ENCODE results near the gene CHRNE.
A peak's percentile ranks its signal among the peaks of the same experiment; 100 is the strongest.
"Not testable (repeated sequence)": the region's sequence is repeated elsewhere in the genome, so short reads cannot be mapped to it uniquely, and the experiment has no call there.

Gene CHRNE

GRCh38 chr17:4881761-4882555 lies 20.9 kb downstream of the CHRNE start:
- peak; percentile 24 for DNase-seq

DNA sequence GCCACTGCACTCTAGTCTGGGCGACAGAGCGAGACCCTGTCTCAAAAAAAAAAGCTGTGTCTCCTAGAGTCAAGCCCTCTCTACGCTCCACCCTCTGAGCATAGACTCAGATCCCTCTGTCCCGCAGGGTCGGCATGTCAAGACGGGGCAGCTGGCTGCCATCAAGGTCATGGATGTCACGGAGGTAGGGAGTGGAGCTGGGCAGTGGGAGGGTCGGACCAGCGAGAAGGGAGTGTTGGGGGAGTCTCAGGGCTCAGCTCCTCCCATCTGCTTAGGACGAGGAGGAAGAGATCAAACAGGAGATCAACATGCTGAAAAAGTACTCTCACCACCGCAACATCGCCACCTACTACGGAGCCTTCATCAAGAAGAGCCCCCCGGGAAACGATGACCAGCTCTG lies 22.0 kb downstream of the CHRNE start:
- no peak for DNase-seq

DNA sequence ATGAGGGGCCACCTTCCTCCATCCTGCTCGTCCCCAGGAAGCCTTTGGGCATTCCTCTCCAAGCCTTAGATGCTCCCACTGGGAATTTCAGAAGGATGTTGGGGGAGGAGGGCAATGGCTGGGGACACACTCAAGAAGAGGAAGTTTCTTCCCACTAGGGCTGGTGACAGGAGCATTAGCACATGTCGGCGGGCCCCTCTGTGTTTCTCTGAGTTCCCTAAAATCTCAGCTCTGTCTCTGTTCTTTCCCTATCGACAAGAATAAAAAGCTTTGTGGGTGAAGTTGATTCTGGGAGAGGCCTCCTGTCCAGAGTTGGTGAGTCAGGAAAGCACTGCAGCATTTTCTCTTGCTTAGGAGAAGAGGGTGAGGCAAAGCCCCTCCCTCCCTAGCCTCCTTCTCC lies 23.3 kb downstream of the CHRNE start:
- DNase-seq, result no peak

DNA sequence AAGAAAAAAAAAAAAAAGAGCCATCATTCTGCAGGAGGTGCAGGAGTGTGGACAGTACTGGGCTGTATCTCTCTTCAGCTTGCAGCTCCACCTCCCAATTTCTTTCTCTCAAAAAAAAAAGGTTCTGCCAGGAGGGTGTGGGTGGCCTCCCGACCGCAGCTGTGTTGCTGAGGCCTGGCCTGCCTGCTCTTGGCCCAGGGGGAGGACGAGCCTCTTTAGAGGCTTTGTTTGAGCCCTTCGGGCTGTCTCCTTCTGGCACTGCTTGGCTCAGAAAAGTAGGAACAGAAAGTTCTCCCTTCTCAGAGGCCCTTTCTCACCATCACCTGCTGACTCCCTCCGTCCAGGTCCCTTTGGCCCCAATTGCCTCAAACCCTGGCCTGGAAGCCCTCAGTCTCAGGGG lies 25.8 kb downstream of the CHRNE start:
- no peak for DNase-seq

GRCh38 chr17:4872786-4873185 lies 30.1 kb downstream of the CHRNE start:
- DNase-seq, result no peak

DNA sequence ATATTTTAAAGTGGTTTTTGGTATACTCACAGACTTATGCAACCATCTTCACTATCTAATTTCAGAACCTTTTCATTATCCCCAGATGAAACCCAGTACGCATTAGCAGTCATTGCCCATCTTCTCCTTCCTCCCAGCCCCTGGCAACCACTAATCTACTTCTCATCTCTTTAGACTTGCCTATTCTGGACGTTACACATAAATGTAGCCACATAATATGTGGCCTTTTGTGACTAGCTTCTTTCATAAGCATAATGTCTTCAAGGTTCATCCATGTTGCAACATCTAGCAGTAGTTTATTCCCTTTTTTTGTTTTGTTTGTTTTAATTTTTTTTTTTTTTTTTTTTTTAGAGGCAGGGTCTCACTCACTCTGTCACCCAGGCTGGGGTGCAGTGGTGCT lies 32.0 kb downstream of the CHRNE start:
- DNase-seq, result no peak

GRCh38 chr17:4869058-4869998 lies 33.6 kb downstream of the CHRNE start:
- DNase-seq, result not testable (repeated sequence)

DNA sequence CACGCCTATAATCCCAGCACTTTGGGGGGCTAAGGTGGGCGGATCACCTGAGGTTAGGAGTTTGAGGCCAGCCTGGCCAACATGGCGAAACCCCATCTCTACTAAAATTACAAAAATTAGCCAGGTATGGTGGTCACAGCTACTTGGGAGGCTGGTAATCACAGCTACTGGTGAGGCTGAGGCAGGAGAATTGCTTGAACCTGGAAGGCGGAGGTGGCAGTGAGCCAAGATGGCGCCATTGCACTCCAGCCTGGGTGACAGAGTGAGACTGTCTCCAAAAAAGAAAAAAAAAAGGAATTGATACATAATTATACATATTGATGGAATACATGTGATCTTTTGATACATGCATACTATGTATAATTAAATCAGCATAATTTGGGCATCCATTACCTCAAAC lies 35.4 kb downstream of the CHRNE start:
- not testable (repeated sequence) for DNase-seq

DNA sequence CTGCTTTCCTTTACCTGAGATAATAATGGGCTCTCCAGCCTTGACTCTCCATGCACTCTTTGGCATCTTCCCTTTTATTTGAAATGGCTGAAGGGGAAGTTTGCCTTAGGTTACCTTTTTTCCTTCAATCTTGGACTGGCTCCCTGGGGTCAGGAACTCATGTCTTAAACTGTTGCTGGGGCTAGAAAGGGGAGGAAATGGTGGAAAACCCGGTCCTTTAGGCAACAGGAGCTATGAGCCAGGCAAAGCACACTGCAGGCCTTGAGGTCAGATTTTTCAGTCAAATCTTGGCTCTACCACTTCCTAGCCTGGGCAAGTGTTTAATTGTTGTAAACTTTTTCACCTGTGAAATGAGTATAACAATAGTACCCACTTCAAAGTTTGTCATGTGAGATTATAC lies 39.6 kb downstream of the CHRNE start:
- no peak for DNase-seq

DNA sequence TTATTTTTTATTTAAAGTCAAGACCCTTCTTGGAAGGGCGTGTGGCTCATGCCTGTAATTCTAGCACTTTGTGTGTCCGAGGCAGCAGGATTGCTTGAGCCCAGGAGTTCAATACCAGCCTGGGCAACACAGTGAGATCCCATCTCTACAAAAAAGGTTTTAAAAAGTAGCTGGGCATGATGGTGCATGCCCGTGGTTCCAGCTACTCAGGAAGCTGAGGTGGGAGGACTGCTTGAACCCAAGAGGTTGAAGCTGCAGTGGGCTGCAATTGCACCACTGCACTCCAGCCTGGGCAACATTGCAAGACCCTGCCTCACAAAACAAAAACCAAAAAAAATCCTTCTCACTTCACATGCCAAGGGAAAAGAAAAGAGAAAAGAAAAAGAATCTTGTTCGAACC lies 40.2 kb downstream of the CHRNE start:
- no peak for DNase-seq

DNA sequence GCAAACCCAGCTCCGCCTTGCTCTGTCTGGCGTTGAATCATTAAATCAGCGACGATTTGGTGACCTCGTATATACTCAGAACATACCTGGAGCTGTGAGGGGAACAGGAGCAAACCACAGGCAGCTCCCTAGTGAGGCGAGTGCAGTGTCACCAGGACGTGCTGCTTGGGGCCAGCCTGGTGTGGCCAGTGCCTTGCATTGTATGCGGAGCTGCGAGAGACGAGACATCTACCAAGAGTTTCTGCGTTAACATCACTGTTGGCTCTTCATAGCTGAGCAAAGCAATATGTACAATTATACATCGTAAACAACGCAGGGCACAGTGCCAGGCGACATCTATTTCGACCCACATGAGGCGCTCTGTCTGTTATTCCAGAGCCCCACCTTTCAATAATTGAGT lies 41.8 kb downstream of the CHRNE start:
- no peak for DNase-seq

DNA sequence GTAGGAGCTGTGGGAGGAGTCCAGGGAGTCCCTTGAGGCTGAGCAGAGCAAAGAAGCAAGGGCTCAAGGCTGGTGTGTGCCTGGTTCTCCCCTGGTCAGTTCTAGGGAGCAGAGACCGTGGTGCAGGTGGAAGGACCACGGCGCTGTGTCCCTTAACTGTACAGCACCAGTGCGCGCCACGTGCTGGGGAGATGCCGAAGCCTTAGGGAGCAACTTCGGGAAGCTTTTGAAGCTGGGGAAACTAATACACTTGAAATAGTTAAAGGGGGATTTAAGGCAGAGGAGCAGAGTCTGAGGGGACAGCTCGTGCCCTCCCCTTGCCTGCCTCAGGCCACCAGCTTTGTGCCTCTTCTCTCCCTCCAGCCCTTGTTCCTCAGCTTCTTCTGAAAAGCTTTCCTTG lies 42.2 kb downstream of the CHRNE start:
- DNase-seq, result no peak

GRCh38 chr17:4859816-4860625 lies 42.9 kb downstream of the CHRNE start:
- no peak for DNase-seq

GRCh38 chr17:4858882-4859260 lies 44.0 kb downstream of the CHRNE start:
- peak; percentile 22 for DNase-seq

GRCh38 chr17:4858068-4858881 lies 44.6 kb downstream of the CHRNE start:
- no peak for DNase-seq

- not testable (repeated sequence) for DNase-seq
These were observed 45.6 kb downstream of the CHRNE start for GRCh38 chr17:4857347-4857746.

- no peak for DNase-seq
These were observed 46.0 kb downstream of the CHRNE start for GRCh38 chr17:4856937-4857314.

DNA sequence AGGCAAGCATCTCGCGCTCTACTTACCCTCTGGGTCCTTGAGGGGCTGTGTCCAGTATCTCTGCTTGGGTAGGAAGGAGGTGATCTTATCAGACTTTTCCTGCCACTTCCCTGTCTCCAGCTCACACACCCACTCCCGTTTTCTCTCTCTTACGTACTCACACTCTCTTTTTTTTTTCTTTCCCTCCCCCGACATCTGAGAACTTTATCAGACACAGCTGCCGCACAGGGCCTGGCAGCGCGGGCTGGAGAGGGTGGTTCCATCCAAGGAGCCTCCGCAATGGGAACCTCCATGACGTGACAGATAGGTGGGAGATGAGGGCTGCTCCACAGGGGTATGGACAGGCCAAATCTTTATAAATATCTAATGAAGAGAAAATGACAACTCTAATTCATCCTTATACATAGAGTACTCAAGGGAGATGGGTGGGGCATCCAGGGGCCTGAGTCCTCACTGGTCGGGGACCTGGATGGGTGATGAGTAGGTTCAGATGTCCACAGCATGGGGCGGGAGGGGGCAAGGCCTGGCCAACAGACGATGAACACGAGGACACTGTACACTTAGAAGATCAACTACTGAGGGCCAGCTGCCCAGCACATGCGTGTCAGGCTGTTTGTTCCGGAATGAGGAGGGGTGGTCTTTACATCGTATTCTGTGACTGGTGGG lies 46.5 kb downstream of the CHRNE start:
- DNase-seq, result no peak

DNA sequence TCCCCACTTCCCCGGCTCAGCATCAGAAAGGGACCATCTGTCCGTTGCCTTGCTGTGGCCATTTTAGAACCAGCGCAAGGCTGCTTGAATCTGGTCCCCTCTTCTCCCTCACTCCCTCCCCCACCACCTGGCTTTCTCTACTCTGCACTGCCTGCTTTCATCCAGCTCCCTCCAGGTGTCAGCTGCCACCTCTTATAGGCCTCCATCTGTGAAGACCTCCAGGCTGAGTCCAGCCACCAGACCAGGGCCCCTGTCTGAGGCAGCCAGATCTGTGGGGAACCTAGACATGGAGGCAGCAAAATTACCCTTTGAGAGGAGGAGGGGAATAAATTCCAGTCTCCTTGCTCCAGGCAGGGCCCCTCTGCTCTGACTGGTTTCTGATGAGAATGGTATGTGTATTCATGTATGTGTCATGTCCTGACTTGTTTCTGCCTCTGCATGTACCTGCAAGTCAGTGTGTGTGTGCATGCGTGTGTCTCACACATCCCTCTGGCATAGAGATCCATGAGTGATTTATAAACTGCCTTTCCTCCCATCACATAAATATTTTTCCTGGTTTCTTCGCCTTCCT lies 48.7 kb downstream of the CHRNE start:
- peak; percentile 79 for DNase-seq

DNA sequence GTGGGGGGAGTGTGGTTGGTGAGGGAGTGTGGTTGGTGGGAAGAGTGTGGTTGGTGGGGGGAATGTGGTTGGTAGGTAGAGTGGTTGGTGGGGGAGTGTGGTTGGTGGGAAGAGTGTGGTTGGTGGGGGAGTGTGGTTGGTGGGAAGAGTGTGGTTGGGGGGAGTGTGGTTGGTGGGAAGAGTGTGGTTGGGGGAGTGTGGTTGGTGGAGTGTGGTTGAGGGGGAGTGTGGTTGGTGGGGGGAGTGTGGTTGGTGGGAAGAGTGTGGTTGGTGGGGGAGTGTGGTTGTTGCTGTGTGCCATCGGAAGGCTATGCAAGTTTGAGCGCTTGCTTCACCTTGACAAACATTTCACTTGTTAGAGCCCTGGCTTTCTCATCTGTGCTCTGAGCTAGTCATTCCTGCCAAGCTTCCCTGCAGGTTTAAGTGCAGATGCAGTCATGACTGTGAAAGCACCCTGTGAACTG lies 49.7 kb downstream of the CHRNE start:
- no peak for DNase-seq

GRCh38 chr17:4852567-4853207 lies 50.2 kb downstream of the CHRNE start:
- DNase-seq, result peak; percentile 79

Data from fibroblast of upper back skin (primary cell).